HepG2 (cell line): ENCODE results near the gene KCNAB1. TPM values are rescaled to one million over a fixed set of nuclear protein-coding genes. Genes with fewer than 3 reads are reported as not detected.

Experiments used
- ATAC-seq: fragments of 200-7000 bp; cut with Tn5 transposase; 3 replicates; pipeline ENCODE4 v1.9.1; 2020; ENCODE audit warnings: mild to moderate bottlenecking, moderate library complexity
- BruUV-seq: library from RNA; stranded (reverse); fragments of 400-500 nt; replicated peaks from 2 replicates; lab custom pipeline; 2021; lab: Mats Ljungman, UMichigan
- CTCF ChIA-PET: fragments of 300-600 bp; formaldehyde crosslinking; extraction: SDS; loops from one replicate; lab custom pipeline; 2021; ENCODE audit warnings: low total read pairs, inconsistent platforms, low intra/inter-chr PET ratio; lab: Yijun Ruan, JAX
- POLR2A ChIA-PET: fragments of 350-600 bp; sonication (Branson Sonifier 250); formaldehyde crosslinking; loops from one replicate; lab custom pipeline; 2020; ENCODE audit warnings: antibody characterized with exemption, inconsistent platforms; lab: Yijun Ruan, JAX
- DNase-seq: peaks from one replicate; pipeline ENCODE4 v3.0.0-alpha.2; 2015; ENCODE audit warnings: low spot score
- FAIRE-seq: peaks from 3 replicates; lab custom pipeline; 2011; peaks lifted over from hg19 to GRCh38; lab: Jason Lieb, UNC
- H2AFZ ChIP-seq: one replicate; pipeline ENCODE4 v1.6.1; 2011; ENCODE audit warnings: low read length, inconsistent platforms
- H3K27ac ChIP-seq: fragments of 300-600 bp; 3 replicates; pipeline ENCODE4 v1.8.0; 2011; ENCODE audit warnings: mixed run types, mild to moderate bottlenecking, mixed read lengths, low read length, inconsistent platforms; ENCODE audit not compliant: insufficient read depth; ENCODE audit errors: extremely low read length
- H3K27me3 ChIP-seq, 2 experiments: fragments of 200-600 bp in 1 of 2; 2 replicates in 1 of 2; 3 replicates in 1 of 2; pipeline versions ENCODE4 v1.6.0 to v1.8.0; 2011; ENCODE audit warnings: low read length in 2 of 2, mild to moderate bottlenecking in 2 of 2, moderate library complexity in 2 of 2, inconsistent platforms in 1 of 2; ENCODE audit not compliant: insufficient read depth in 2 of 2, control insufficient read depth in 1 of 2
- H3K36me3 ChIP-seq, 2 experiments: fragments of 200-600 bp in 1 of 2; replicated peaks in 1 of 2; 2 replicates in 1 of 2; 3 replicates in 1 of 2; pipeline versions ENCODE4 v1.5.1 to v1.8.0; 2011; ENCODE audit warnings: low read length in 2 of 2, inconsistent platforms in 1 of 2; ENCODE audit not compliant: insufficient read depth in 2 of 2, control insufficient read depth in 1 of 2
- H3K4me1 ChIP-seq: 2 replicates; pipeline ENCODE4 v1.5.1; 2012; ENCODE audit warnings: low read length, inconsistent platforms; ENCODE audit not compliant: insufficient read depth
- H3K4me2 ChIP-seq: 2 replicates; pipeline ENCODE4 v1.6.0; 2011; ENCODE audit warnings: low read depth, low read length, inconsistent platforms
- H3K4me3 ChIP-seq, 3 experiments: fragments of 200-600 bp in 1 of 3; sonication (generic), shearing (Covaris generic) in 1 of 3; replicated peaks in 1 of 3; 2 replicates each; pipeline ENCODE4 v1.5.1; 2011 to 2016; ENCODE audit warnings: low read length in 3 of 3, inconsistent platforms in 2 of 3, low read depth in 2 of 3, mild to moderate bottlenecking in 2 of 3, control low read depth in 1 of 3, mixed read lengths in 1 of 3; ENCODE audit not compliant: insufficient read depth in 1 of 3
- H3K79me2 ChIP-seq: one replicate; pipeline ENCODE4 v1.6.1; 2011; ENCODE audit warnings: low read length, inconsistent platforms; ENCODE audit not compliant: insufficient read depth
- H3K9ac ChIP-seq: 2 replicates; pipeline ENCODE4 v1.6.0; 2011; ENCODE audit warnings: mild to moderate bottlenecking, low read depth, low read length, inconsistent platforms; ENCODE audit not compliant: insufficient read depth
- H3K9me3 ChIP-seq: 2 replicates; pipeline ENCODE4 v1.5.1; 2012; ENCODE audit warnings: mild to moderate bottlenecking, low read length
- H4K20me1 ChIP-seq: 2 replicates; pipeline ENCODE4 v1.6.0; 2011; ENCODE audit warnings: inconsistent platforms, mild to moderate bottlenecking, low read length, moderate library complexity; ENCODE audit not compliant: insufficient read depth
- CSRNP1 ChIP-seq: sonication (generic); formaldehyde crosslinking; IDR thresholded peaks from 2 replicates; pipeline ENCODE4 v1.8.1; 2023; ENCODE audit warnings: mild to moderate bottlenecking, missing genetic modification reagents
- FOXP4 ChIP-seq: sonication (generic); formaldehyde crosslinking; IDR thresholded peaks from 2 replicates; pipeline ENCODE4 v1.4.0; 2020; ENCODE audit warnings: missing genetic modification reagents
- KMT2A ChIP-seq: sonication (generic); formaldehyde crosslinking; IDR thresholded peaks from 2 replicates; pipeline ENCODE4 v1.4.0; 2020; ENCODE audit warnings: missing genetic modification reagents
- LRRFIP1 ChIP-seq: sonication (generic); formaldehyde crosslinking; conservative IDR thresholded peaks from 2 replicates; pipeline ENCODE4 v1.4.0; 2020; ENCODE audit warnings: missing genetic modification reagents
- REPIN1 ChIP-seq: sonication (generic); formaldehyde crosslinking; IDR thresholded peaks from 2 replicates; pipeline ENCODE4 v1.8.0; 2022; ENCODE audit warnings: missing genetic modification reagents, low read depth, mild to moderate bottlenecking, borderline replicate concordance
- SOX13 ChIP-seq, 3 experiments: fragments of 450-650 bp in 1 of 3; sonication (generic) in 1 of 3; formaldehyde crosslinking in 1 of 3; IDR thresholded peaks in 2 of 3; conservative IDR thresholded peaks in 1 of 3; 2 replicates each; pipeline versions ENCODE4 v1.5.0 to v1.6.1; 2016 to 2020; ENCODE audit warnings: antibody characterized with exemption in 1 of 3, mild to moderate bottlenecking in 1 of 3, missing compliant biosample characterization in 1 of 3, missing genetic modification reagents in 1 of 3, moderate library complexity in 1 of 3
- ZFP36L2 ChIP-seq: sonication (generic); formaldehyde crosslinking; IDR thresholded peaks from 2 replicates; pipeline ENCODE4 v1.4.0; 2020; ENCODE audit warnings: missing genetic modification reagents
- ZFYVE20 ChIP-seq: sonication (generic); formaldehyde crosslinking; IDR thresholded peaks from 2 replicates; pipeline ENCODE4 v1.8.0; 2023; ENCODE audit warnings: low read depth, mild to moderate bottlenecking, moderate library complexity, missing genetic modification reagents, borderline replicate concordance
- ZNF468 ChIP-seq: sonication (generic); formaldehyde crosslinking; IDR thresholded peaks from 2 replicates; pipeline ENCODE4 v1.8.0; 2022; ENCODE audit warnings: mild to moderate bottlenecking, moderate library complexity, missing genetic modification reagents
- ZNF737 ChIP-seq: sonication (generic); formaldehyde crosslinking; IDR thresholded peaks from 2 replicates; pipeline ENCODE4 v1.5.0; 2020; ENCODE audit warnings: missing genetic modification reagents, mild to moderate bottlenecking, borderline replicate concordance
- ZNF839 ChIP-seq: sonication (generic); formaldehyde crosslinking; IDR thresholded peaks from 2 replicates; pipeline ENCODE4 v1.4.0; 2020; ENCODE audit warnings: missing genetic modification reagents, mild to moderate bottlenecking, borderline replicate concordance
- WGBS: methylation state at CpG from one replicate; pipeline ENCODE4 v1.1.6; 2017; ENCODE audit warnings: low lambda C conversion rate; 5-methylcytosine and 5-hydroxymethylcytosine counted together
- in situ Hi-C: cut with HindIII; loops from 2 replicates; pipeline ENCODE4 v1.10.0; 2017; ENCODE audit warnings: low pct_unique_long_range_greater_than_20kb; ENCODE audit not compliant: extremely low pct_ligation_motif_present
- intact Hi-C: fragments of 100-400 bp; cut with micrococcal nuclease; formaldehyde crosslinking; loops from one replicate; pipeline ENCODE4 v1.10.0; 2022; ENCODE audit not compliant: unreplicated experiment
- polyA plus RNA-seq, 8 experiments: library from polyadenylated mRNA; depleted of rRNA in 3 of 8; stranded (reverse) in 7 of 8; unstranded in 1 of 8; fragments of >200 nt; fragmentation: Illumina TruSeq in 4 of 8; extraction: Trizol in 4 of 8; gene quantifications; 2 replicates each; pipeline versions ENCODE4 v1.2.1 to v1.2.3, GENCODE V29; 2011 to 2016; ENCODE audit warnings: low read depth in 4 of 8, missing spikeins in 1 of 8, mixed read lengths in 1 of 8; ENCODE audit not compliant: insufficient read depth in 1 of 8
- total RNA-seq, 5 experiments: library from RNA; depleted of rRNA; stranded (reverse); fragments of >200 nt; fragmentation: Illumina TruSeq; extraction: Trizol; gene quantifications; 2 replicates each; pipeline ENCODE4 v1.2.3, GENCODE V29; 2016; ENCODE audit warnings: low read depth in 1 of 5

Gene KCNAB1
- total and polyA plus RNA-seq, 2 of the 13 experiments (the other 11 are each of a cell fraction or from before 2014, with no cell fraction given), result not detected

DNA sequence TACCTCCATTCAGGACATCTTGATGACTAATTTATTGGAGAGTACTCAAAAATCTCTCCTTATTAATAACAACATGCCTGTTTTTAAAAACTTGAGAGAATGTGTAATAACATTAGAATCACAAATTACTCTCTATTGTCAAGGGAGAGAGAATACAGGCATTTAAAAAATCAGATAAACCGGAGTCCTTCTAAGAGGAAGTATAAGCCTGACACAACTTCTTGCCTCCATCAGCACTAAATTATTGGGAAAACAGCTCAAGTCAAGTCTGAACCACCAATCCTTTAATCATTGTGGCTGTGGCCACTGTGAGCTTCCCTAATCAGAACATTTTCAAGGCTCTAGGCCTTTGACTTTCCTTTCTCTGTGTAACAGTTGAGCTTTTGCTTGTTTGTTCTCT, 396.6 kb downstream of the KCNAB1 start:
- Histone ChIP-seq H3K9me3 (no peaks in the 10 kb centered on the region), H3K36me3 (no peaks in the 10 kb centered on the region), H3K4me2 (no peak overlapping the region), H3K27me3 (no peaks in the 10 kb centered on the region), H3K79me2 (no peaks in the 10 kb centered on the region), H3K4me3 (no peak overlapping the region), H3K27ac (no peak overlapping the region), H3K4me1 (peaks cover 25% of the 10 kb centered on the region), H2AFZ (no peak overlapping the region), H4K20me1 (no peaks in the 10 kb centered on the region), H3K9ac (no peak overlapping the region)
- ChIA-PET POLR2A (no interaction called here), CTCF (no interaction called here)
- intact Hi-C loops, result no loop called here
- no TSS peak for BruUV-seq
- DNase-seq, result no peak
- no peak for FAIRE-seq
- TF ChIP-seq ZNF839 (CRISPR knock-in tag) (no peak), ZNF468 (CRISPR knock-in tag) (no peak), CSRNP1 (CRISPR knock-in tag) (no peak), FOXP4 (CRISPR knock-in tag) (no peak), REPIN1 (CRISPR knock-in tag) (no peak), LRRFIP1 (no peak), ZNF737 (CRISPR knock-in tag) (no peak), ZFP36L2 (no peak), SOX13 (IDR thresholded peaks at IDR 0.05) (no peak), SOX13 (CRISPR knock-in tag; conservative IDR thresholded peaks at IDR 0.05 in 1 of 2, IDR thresholded peaks at IDR 0.05 in 1 of 2) (no peak), KMT2A (CRISPR knock-in tag) (no peak), ZFYVE20 (CRISPR knock-in tag) (no peak)
- in situ Hi-C loops, result loop anchor here (25.0 kb wide), 1 partner anchor 355 kb away; no protein-coding TSS in a partner anchor
- WGBS, result 96% methylated on average over 1 of the region's 1 CpG
- no peak for ATAC-seq
